GM12878 (cell line): ENCODE results near the gene ASB4. TPM values are rescaled to one million over a fixed set of nuclear protein-coding genes. Genes with fewer than 3 reads are reported as not detected.

Experiments
- ATF7 ChIP-seq: fragments of 450-650 bp; IDR thresholded peaks from 2 replicates; pipeline ENCODE4 v1.6.1; 2016; ENCODE audit warnings: low read depth, mild to moderate bottlenecking
- BACH1 ChIP-seq: fragments of 450-650 bp; IDR thresholded peaks from 2 replicates; pipeline ENCODE4 v1.6.1; 2017; ENCODE audit warnings: mild to moderate bottlenecking, borderline replicate concordance
- BHLHE40 ChIP-seq, 2 experiments: fragments of 450-650 bp in 1 of 2; IDR thresholded peaks; 2 replicates each; pipeline ENCODE4 v1.6.1; 2011 to 2017; ENCODE audit warnings: low read depth in 2 of 2, borderline replicate concordance in 1 of 2, improper control_type of control experiment in 1 of 2, low read length in 1 of 2, mild to moderate bottlenecking in 1 of 2
- BRCA1 ChIP-seq: IDR thresholded peaks from 2 replicates; pipeline ENCODE4 v1.6.1; 2011; ENCODE audit warnings: low read depth, low read length, improper control_type of control experiment
- FOXK2 ChIP-seq: fragments of 450-650 bp; IDR thresholded peaks from 2 replicates; pipeline ENCODE4 v1.6.1; 2017; ENCODE audit warnings: mild to moderate bottlenecking, moderate library complexity
- MEF2B ChIP-seq: fragments of 450-650 bp; IDR thresholded peaks from 2 replicates; pipeline ENCODE4 v1.6.1; 2018; ENCODE audit warnings: mild to moderate bottlenecking, moderate library complexity; ENCODE audit not compliant: partially characterized antibody, poor library complexity, severe bottlenecking
- MXI1 ChIP-seq: fragments of 150-350 bp; IDR thresholded peaks from 2 replicates; pipeline ENCODE4 v1.6.1; 2011; ENCODE audit warnings: low read depth, mild to moderate bottlenecking, inconsistent platforms, low read length, improper control_type of control experiment
- RAD21 ChIP-seq: IDR thresholded peaks from 2 replicates; pipeline ENCODE4 v1.6.1; 2011; ENCODE audit warnings: mild to moderate bottlenecking, low read depth, low read length, moderate library complexity; ENCODE audit not compliant: insufficient read depth
- RCOR1 ChIP-seq: conservative IDR thresholded peaks from 2 replicates; pipeline ENCODE4 v1.6.1; 2012; ENCODE audit warnings: low read depth, low read length, improper control_type of control experiment
- RUNX3 ChIP-seq: IDR thresholded peaks from 2 replicates; pipeline ENCODE4 v1.6.1; 2012; ENCODE audit warnings: low read length, inconsistent platforms
- SRF ChIP-seq, 2 experiments: IDR thresholded peaks; 2 replicates each; pipeline ENCODE4 v1.6.1; 2011; ENCODE audit warnings: low read depth in 2 of 2, low read length in 2 of 2, mild to moderate bottlenecking in 1 of 2, moderate library complexity in 1 of 2
- STAT3 ChIP-seq: IDR thresholded peaks from 2 replicates; pipeline ENCODE4 v1.6.1; 2011; ENCODE audit warnings: low read depth, low read length, improper control_type of control experiment
- polyA plus RNA-seq, 11 experiments: library from polyadenylated mRNA; depleted of rRNA in 4 of 11; unstranded in 6 of 11; stranded (reverse) in 5 of 11; fragments of >200 nt; fragmentation: Nextera tagmentation in 4 of 11; fragmentation: Illumina TruSeq in 1 of 11; extraction: Ambion mirVana in 4 of 11; extraction: Trizol in 1 of 11; gene quantifications; 1 replicate in 1 of 11; 2 replicates in 10 of 11; pipeline versions ENCODE4 v1.2.1 to v1.2.3, GENCODE V29; 2011 to 2016; ENCODE audit warnings: inconsistent platforms in 2 of 11, missing spikeins in 2 of 11, low read depth in 1 of 11
- total RNA-seq, 4 experiments: library from RNA; depleted of rRNA in 3 of 4; stranded (reverse); fragments of >200 nt in 3 of 4; fragmentation: Illumina TruSeq in 1 of 4; extraction: Trizol in 1 of 4; gene quantifications; 2 replicates each; pipeline versions ENCODE4 v1.2.1 to v1.2.3, GENCODE V29; 2013 to 2021
- TF ChIP-seq, protein P1 (sequence below): fragments of 450-650 bp; IDR thresholded peaks from 2 replicates; pipeline ENCODE4 v1.6.1; 2014; ENCODE audit warnings: mild to moderate bottlenecking
- TF ChIP-seq, protein P2 (sequence below): fragments of 450-650 bp; formaldehyde crosslinking; IDR thresholded peaks from 2 replicates; pipeline ENCODE4 v1.4.0; 2020; ENCODE audit warnings: mild to moderate bottlenecking, moderate library complexity
- TF ChIP-seq, protein P3 (sequence below): fragments of 450-650 bp; IDR thresholded peaks from 2 replicates; pipeline ENCODE4 v1.6.1; 2016; ENCODE audit warnings: mild to moderate bottlenecking
- TF ChIP-seq, protein P4 (sequence below): fragments of 450-650 bp; IDR thresholded peaks from 2 replicates; pipeline ENCODE4 v1.6.1; 2016; ENCODE audit warnings: mild to moderate bottlenecking
- TF ChIP-seq, protein P5 (sequence below): IDR thresholded peaks from 2 replicates; pipeline ENCODE4 v1.6.1; 2012; ENCODE audit warnings: improper control_type of control experiment, low read depth, low read length; ENCODE audit not compliant: insufficient replicate concordance

Gene ASB4
- total and polyA plus RNA-seq, 10 of the 15 experiments (the other 5 are each of a cell fraction or from before 2014, with no cell fraction given), result 0.12 to 1.1 TPM; not detected in 8

DNA sequence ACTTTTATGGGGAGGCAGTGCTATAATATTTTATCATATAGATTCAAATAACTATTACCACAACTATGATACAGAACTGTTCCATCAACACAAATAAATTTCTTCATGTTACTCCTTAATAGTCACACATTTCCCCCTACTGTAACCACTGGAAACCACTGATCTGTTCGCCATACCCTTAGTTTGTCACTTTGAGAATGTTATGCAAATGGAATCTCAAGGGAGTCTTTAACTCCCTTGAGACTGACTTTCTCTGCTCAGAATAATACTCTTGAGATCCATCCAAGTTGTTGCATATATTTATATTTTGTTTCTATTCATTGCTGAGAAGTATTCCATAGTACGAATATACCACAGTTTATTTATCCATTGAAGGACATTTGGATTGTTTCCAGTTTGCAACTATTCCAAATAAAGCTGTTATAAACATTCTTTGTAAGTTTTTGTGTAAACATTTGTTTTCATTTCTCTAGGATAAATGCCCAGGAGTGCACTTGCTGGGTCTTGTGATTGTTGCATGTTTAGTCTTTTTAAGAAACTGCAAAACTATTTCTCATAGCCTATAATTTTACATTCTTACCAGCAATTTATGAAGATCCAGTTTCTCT lies 31.2 kb upstream of the ASB4 start (continued):
- TF ChIP-seq MEF2B (peak; percentile 100), BACH1 (no peak), RAD21 (peak; percentile 21; the same call in 1 of the 2 replicates), RUNX3 (peak; percentile 58; the same call in 1 of the 2 replicates), FOXK2 (no peak), ATF7 (peak; percentile 34; the same call in 1 of the 2 replicates), RCOR1 (no peak), SRF (IDR thresholded peaks at IDR 0.05; ENCODE audit: low read depth in 2 of 2, low read length in 2 of 2) (no peak), BHLHE40 (IDR thresholded peaks at IDR 0.05; ENCODE audit: borderline replicate concordance in 1 of 2, low read depth in 2 of 2, low read length in 1 of 2) (no peak), BRCA1 (no peak), MXI1 (0 out of 2 replicates have a peak, but pooled peaks have one; percentile 26), STAT3 (no peak)
- TF ChIP-seq, protein P1, sequence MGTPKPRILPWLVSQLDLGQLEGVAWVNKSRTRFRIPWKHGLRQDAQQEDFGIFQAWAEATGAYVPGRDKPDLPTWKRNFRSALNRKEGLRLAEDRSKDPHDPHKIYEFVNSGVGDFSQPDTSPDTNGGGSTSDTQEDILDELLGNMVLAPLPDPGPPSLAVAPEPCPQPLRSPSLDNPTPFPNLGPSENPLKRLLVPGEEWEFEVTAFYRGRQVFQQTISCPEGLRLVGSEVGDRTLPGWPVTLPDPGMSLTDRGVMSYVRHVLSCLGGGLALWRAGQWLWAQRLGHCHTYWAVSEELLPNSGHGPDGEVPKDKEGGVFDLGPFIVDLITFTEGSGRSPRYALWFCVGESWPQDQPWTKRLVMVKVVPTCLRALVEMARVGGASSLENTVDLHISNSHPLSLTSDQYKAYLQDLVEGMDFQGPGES, result no peak
- TF ChIP-seq, protein P2, sequence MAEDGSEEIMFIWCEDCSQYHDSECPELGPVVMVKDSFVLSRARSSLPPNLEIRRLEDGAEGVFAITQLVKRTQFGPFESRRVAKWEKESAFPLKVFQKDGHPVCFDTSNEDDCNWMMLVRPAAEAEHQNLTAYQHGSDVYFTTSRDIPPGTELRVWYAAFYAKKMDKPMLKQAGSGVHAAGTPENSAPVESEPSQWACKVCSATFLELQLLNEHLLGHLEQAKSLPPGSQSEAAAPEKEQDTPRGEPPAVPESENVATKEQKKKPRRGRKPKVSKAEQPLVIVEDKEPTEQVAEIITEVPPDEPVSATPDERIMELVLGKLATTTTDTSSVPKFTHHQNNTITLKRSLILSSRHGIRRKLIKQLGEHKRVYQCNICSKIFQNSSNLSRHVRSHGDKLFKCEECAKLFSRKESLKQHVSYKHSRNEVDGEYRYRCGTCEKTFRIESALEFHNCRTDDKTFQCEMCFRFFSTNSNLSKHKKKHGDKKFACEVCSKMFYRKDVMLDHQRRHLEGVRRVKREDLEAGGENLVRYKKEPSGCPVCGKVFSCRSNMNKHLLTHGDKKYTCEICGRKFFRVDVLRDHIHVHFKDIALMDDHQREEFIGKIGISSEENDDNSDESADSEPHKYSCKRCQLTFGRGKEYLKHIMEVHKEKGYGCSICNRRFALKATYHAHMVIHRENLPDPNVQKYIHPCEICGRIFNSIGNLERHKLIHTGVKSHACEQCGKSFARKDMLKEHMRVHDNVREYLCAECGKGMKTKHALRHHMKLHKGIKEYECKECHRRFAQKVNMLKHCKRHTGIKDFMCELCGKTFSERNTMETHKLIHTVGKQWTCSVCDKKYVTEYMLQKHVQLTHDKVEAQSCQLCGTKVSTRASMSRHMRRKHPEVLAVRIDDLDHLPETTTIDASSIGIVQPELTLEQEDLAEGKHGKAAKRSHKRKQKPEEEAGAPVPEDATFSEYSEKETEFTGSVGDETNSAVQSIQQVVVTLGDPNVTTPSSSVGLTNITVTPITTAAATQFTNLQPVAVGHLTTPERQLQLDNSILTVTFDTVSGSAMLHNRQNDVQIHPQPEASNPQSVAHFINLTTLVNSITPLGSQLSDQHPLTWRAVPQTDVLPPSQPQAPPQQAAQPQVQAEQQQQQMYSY (CRISPR knock-in tag), result no peak
- TF ChIP-seq, protein P3, sequence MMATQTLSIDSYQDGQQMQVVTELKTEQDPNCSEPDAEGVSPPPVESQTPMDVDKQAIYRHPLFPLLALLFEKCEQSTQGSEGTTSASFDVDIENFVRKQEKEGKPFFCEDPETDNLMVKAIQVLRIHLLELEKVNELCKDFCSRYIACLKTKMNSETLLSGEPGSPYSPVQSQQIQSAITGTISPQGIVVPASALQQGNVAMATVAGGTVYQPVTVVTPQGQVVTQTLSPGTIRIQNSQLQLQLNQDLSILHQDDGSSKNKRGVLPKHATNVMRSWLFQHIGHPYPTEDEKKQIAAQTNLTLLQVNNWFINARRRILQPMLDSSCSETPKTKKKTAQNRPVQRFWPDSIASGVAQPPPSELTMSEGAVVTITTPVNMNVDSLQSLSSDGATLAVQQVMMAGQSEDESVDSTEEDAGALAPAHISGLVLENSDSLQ, result no peak
- TF ChIP-seq, protein P4, sequence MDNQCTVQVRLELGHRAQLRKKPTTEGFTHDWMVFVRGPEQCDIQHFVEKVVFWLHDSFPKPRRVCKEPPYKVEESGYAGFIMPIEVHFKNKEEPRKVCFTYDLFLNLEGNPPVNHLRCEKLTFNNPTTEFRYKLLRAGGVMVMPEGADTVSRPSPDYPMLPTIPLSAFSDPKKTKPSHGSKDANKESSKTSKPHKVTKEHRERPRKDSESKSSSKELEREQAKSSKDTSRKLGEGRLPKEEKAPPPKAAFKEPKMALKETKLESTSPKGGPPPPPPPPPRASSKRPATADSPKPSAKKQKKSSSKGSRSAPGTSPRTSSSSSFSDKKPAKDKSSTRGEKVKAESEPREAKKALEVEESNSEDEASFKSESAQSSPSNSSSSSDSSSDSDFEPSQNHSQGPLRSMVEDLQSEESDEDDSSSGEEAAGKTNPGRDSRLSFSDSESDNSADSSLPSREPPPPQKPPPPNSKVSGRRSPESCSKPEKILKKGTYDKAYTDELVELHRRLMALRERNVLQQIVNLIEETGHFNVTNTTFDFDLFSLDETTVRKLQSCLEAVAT, result no peak
- TF ChIP-seq, protein P5, sequence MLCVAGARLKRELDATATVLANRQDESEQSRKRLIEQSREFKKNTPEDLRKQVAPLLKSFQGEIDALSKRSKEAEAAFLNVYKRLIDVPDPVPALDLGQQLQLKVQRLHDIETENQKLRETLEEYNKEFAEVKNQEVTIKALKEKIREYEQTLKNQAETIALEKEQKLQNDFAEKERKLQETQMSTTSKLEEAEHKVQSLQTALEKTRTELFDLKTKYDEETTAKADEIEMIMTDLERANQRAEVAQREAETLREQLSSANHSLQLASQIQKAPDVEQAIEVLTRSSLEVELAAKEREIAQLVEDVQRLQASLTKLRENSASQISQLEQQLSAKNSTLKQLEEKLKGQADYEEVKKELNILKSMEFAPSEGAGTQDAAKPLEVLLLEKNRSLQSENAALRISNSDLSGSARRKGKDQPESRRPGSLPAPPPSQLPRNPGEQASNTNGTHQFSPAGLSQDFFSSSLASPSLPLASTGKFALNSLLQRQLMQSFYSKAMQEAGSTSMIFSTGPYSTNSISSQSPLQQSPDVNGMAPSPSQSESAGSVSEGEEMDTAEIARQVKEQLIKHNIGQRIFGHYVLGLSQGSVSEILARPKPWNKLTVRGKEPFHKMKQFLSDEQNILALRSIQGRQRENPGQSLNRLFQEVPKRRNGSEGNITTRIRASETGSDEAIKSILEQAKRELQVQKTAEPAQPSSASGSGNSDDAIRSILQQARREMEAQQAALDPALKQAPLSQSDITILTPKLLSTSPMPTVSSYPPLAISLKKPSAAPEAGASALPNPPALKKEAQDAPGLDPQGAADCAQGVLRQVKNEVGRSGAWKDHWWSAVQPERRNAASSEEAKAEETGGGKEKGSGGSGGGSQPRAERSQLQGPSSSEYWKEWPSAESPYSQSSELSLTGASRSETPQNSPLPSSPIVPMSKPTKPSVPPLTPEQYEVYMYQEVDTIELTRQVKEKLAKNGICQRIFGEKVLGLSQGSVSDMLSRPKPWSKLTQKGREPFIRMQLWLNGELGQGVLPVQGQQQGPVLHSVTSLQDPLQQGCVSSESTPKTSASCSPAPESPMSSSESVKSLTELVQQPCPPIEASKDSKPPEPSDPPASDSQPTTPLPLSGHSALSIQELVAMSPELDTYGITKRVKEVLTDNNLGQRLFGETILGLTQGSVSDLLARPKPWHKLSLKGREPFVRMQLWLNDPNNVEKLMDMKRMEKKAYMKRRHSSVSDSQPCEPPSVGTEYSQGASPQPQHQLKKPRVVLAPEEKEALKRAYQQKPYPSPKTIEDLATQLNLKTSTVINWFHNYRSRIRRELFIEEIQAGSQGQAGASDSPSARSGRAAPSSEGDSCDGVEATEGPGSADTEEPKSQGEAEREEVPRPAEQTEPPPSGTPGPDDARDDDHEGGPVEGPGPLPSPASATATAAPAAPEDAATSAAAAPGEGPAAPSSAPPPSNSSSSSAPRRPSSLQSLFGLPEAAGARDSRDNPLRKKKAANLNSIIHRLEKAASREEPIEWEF, result peak; percentile 94
